ENCODE data around the gene SLC2A13.

The SLC2A13 gene

DNA sequence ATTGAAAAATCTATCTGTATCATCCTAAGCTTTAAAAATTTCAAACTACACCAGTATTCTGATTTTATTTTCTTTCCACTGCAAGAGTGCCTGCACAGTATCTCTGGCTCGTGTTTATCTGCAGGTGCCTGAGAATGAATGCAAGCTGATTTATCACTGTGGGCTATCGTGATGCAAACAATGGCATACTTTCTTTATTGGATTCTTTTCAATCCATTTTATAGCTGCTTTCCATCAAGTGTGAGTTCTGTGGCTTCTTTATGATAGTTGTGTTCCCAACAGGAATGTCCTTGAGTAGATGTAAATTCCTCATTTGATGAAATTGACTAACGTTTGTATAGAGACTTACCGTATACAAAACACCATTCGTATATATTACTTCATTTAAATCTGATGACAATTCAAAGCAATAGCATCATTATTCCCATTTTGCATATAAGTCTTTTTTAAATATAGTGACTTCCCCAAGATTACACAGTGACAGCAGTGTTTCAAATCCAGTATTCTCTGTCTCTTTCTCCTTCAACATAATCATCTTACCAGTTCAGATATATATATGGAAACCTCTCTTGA is 326.0 kb downstream of the SLC2A13 start:
- no peak for DNase-seq (ENCODE audit: extremely low spot score)
- ChIA-PET CTCF (no interaction called here), POLR2A (no interaction called here)
- no peak for TF ChIP-seq CTCF (IDR thresholded peaks at IDR 0.05; ENCODE audit: control extremely low read depth, extremely low read depth, low read depth, missing control alignments)

- POLR2A ChIA-PET = no interaction called here
- CTCF ChIA-PET = interaction anchor here (1.0 kb wide), 1 partner anchor 22 kb away, joined by 3 read pairs; no protein-coding TSS in a partner anchor
- no peak for DNase-seq (ENCODE audit: extremely low spot score)
- TF ChIP-seq CTCF (IDR thresholded peaks at IDR 0.05; ENCODE audit: control extremely low read depth, extremely low read depth, low read depth, missing control alignments) = no peak
Observed at GRCh38 chr12:39777465-39777864, 328.4 kb downstream of the SLC2A13 start.

DNA sequence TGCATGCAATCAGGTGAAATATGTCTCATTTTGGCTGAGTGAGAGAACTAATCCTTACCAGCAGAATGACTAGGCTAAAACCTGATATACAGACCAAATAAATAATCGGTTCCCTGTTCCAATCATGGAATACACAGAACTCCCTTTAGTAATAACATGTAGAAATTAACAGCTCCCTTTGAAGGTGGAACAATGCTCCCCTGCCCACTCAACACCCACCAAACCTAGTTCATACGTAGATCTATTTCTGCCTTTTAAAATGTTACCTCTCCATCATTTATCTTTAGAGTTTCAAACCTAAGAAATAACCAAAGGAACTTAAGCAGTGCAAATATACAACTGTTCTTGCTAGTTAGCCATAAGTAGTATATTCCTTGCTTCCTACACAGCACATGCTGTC is 332.6 kb downstream of the SLC2A13 start:
- DNase-seq (ENCODE audit: extremely low spot score) = no peak
- CTCF ChIA-PET = no interaction called here
- POLR2A ChIA-PET = no interaction called here
- TF ChIP-seq CTCF (IDR thresholded peaks at IDR 0.05; ENCODE audit: control extremely low read depth, extremely low read depth, low read depth, missing control alignments) = no peak

GRCh38 chr12:39772821-39773259 is 333.0 kb downstream of the SLC2A13 start:
- ChIA-PET POLR2A (no interaction called here), CTCF (no interaction called here)
- no peak for DNase-seq (ENCODE audit: extremely low spot score)
- TF ChIP-seq CTCF (IDR thresholded peaks at IDR 0.05; ENCODE audit: control extremely low read depth, extremely low read depth, low read depth, missing control alignments) = no peak

DNA sequence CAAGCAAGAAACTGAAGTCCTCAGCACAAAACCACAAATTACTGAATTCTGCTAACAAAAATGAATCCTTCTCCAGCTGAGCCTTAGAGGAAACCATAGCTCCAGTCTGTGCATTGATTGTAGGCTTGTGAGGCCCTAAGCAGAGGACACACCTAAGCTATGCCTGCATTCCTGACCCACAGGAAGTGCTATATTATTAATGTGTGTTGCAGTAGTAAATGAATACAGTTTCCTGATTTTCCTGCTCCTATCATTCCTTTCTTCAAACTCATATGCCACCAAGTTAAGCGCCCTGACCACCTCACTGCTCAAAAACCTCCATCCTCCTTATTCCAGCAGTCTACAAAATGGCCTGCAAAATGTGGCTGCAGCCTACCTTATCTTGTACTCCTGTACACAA is 334.4 kb downstream of the SLC2A13 start:
- ChIA-PET CTCF (interaction anchor here (1.2 kb wide), 1 partner anchor 100 kb away, joined by 3 read pairs; no protein-coding TSS in a partner anchor), POLR2A (no interaction called here)
- no peak for DNase-seq (ENCODE audit: extremely low spot score)
- TF ChIP-seq CTCF (IDR thresholded peaks at IDR 0.05; ENCODE audit: control extremely low read depth, extremely low read depth, low read depth, missing control alignments) = no peak

GRCh38 chr12:39764944-39765560 is 340.8 kb downstream of the SLC2A13 start:
- ChIA-PET CTCF (interaction anchor here (0.9 to 2.9 kb wide), 3 partner anchors 226 to 342 kb away, joined by 3 to 15 read pairs (median 3); no protein-coding TSS in a partner anchor), POLR2A (no interaction called here)
- peak; percentile 74 for TF ChIP-seq CTCF (IDR thresholded peaks at IDR 0.05; ENCODE audit: control extremely low read depth, extremely low read depth, low read depth, missing control alignments)
- peak; percentile 15 for DNase-seq (ENCODE audit: extremely low spot score)
